ENCODE results near the gene TTLL11.

DNA sequence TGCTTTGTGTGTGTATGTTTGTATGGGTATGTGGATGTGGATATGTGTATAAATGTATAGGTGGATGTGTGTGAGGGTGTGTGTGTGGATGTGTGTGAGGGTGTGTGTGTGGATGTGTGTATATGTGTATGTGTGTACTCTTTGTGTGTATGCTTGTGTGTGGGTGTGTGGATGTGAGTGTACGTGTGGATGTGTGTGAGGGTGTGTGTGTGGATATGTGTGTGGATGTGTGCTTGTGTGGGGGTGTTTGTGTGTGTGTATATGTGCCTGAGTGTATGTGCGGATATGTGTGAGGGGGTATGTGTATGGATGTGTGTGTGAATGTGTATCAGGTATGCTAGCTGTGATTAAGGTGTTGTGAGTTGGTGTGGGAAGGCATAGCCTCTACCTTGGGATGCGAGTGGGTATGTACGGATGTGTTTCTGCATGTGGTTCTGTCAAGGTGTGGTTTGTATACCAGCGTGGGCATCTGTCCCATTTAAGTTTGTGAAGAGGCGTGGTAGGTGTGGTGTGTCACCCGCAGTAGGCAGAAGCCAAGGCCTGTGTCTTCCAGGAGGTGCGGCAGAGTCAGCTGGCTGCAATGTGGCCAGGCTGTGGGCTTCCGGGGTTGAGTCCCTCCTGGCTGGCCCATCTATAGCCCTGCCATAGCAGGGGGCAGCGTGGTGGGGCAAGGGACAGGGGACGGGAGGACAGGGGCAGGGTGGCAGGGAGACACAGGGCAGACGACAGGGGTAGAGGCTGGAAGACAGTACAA, 285.9 kb downstream of the TTLL11 start:
- TF ChIP-seq, protein P1, sequence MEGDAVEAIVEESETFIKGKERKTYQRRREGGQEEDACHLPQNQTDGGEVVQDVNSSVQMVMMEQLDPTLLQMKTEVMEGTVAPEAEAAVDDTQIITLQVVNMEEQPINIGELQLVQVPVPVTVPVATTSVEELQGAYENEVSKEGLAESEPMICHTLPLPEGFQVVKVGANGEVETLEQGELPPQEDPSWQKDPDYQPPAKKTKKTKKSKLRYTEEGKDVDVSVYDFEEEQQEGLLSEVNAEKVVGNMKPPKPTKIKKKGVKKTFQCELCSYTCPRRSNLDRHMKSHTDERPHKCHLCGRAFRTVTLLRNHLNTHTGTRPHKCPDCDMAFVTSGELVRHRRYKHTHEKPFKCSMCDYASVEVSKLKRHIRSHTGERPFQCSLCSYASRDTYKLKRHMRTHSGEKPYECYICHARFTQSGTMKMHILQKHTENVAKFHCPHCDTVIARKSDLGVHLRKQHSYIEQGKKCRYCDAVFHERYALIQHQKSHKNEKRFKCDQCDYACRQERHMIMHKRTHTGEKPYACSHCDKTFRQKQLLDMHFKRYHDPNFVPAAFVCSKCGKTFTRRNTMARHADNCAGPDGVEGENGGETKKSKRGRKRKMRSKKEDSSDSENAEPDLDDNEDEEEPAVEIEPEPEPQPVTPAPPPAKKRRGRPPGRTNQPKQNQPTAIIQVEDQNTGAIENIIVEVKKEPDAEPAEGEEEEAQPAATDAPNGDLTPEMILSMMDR (IDR thresholded peaks at IDR 0.05), result no peak
- TF ChIP-seq EZH2 (IDR thresholded peaks at IDR 0.05), result no peak

Data from neural progenitor cell (in vitro differentiated cells).